Left renal pelvis (tissue), 4 donors: ENCODE data around the gene MOB3A. TPM values are rescaled to one million over a fixed set of nuclear protein-coding genes. Genes with fewer than 3 reads are reported as not detected.

Experiments used
- DNase-seq, 4 donors: peaks; one replicate each; pipeline ENCODE4 v3.0.0-alpha.2; 2013; ENCODE audit warnings: low read depth in 4 of 4, low spot score in 3 of 4
- polyA plus RNA-seq, 4 donors: library from polyadenylated mRNA; unstranded; fragments of 120-200 nt; gene quantifications; one replicate each; pipeline ENCODE4 v1.2.1, GENCODE V29; 2013; ENCODE audit not compliant: insufficient read length in 4 of 4

The MOB3A gene
- polyA plus RNA-seq, 4 donors: 21.4 to 29.1 (median 25.2) TPM

- DNase-seq: no peak
Measured at GRCh38 chr19:2048104-2048958, 47.8 kb downstream of the MOB3A start.

- DNase-seq: no peak
Measured at GRCh38 chr19:2047449-2048103, 48.5 kb downstream of the MOB3A start.

- no peak for DNase-seq
Measured at GRCh38 chr19:2047076-2047448, 49.1 kb downstream of the MOB3A start.

- no peak for DNase-seq
Measured at GRCh38 chr19:2046046-2046907, 49.8 kb downstream of the MOB3A start.

- no peak for DNase-seq
Measured at GRCh38 chr19:2045501-2046045, 50.6 kb downstream of the MOB3A start.

- no peak for DNase-seq
Measured at GRCh38 chr19:2044709-2045500, 51.2 kb downstream of the MOB3A start.

- DNase-seq: no peak
Measured at GRCh38 chr19:2043961-2044708, 52.0 kb downstream of the MOB3A start.

GRCh38 chr19:2043251-2043641 lies 52.9 kb downstream of the MOB3A start:
- no peak for DNase-seq

GRCh38 chr19:2042485-2043250 lies 53.5 kb downstream of the MOB3A start:
- DNase-seq: no peak

GRCh38 chr19:2041683-2042484 lies 54.2 kb downstream of the MOB3A start:
- peak in 3 of 4 donors; percentile 80 to 87 (median 85) for DNase-seq

- DNase-seq: no peak
Measured at GRCh38 chr19:2041433-2041682, 54.8 kb downstream of the MOB3A start.

GRCh38 chr19:2040647-2041432 lies 55.3 kb downstream of the MOB3A start:
- no peak for DNase-seq

DNA sequence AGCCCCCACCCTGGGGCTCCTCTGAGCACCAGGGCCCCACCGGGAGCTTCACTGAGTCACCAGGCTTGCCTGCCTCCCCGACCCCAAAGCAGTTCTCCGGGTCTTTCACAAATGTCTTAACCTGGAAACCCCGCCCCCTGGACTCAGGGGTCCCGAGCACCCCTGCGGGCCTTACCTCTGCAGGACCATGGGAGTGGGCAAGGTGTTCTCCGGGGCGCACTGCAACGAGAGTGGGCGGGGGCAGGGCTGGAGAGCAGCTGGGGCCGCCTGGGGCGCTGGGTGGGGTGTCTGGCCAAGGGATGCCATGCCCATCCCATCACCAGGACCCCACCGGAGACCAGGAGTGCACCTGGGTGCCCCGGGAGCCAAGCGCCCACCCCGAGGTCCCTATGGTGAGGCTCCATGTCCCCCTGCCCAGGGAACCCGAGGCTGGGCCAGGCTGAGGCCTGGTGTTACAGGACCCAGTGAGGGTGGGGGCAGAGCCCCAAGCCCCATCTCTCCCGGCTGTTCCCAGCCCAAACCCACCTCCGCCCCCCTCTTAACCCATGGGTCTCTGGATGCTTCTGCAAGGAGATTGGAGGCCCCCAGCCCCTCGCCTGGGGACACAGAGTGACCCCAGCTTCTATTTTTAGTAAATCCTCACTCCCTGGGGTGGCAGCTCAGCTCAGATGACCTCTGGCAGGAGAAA lies 56.0 kb downstream of the MOB3A start:
- no peak for DNase-seq

- DNase-seq: no peak
Measured at GRCh38 chr19:2039089-2039958, 56.8 kb downstream of the MOB3A start.

DNA sequence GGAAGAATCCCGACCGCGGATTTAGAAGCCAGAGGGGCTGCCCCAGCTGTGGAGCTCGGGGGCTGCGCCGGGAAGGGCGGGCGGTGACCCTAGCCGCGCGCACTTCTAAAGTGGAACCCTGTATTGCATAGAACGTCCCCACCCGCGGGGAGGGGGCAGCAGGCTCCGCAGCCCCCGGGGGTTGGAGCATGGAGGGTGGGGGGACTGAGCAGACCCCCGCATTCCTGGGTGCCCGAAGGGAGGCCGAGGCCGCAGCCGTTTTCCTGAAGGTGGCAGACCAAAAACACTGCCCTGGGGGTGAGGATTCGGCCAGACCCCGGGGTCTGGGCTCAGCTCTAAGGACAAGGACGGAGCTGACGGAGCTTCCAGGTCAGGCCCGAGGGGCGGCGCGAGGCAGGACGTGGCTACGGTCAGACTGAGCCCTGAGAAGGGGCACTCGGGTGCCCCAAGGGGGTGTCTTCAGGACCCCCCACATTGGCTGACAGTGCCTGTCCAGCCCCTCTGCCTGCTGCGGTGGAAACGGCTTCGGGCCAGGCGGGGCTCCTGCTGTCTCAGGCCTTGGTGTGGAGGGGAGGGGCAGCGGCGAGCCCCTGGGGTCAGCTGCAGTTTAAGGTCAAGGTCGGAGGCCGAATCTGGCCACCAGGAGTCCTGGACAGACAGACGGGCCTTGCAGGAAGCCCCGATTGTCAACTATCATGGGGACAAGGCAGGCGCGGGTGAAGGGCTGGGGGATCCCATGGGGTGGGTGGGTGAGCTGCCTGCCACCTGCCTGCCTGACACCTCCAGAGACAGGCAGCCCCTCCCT lies 57.6 kb downstream of the MOB3A start:
- DNase-seq: no peak
